HFFc6 (cell line): ENCODE measurements around the gene TGIF1. TPM values are rescaled to one million over a fixed set of nuclear protein-coding genes. Genes with fewer than 3 reads are reported as not detected.
"Not testable (repeated sequence)": the region's sequence is repeated elsewhere in the genome, so short reads cannot be mapped to it uniquely, and the experiment has no call there.

ENCODE experiments used
- DNase-seq: peaks from one replicate; pipeline ENCODE4 v3.0.0-alpha.2; 2018
- H3K27ac Mint-ChIP-seq: 2 replicates; pipeline ENCODE4 v1.8.0; 2020; ENCODE audit warnings: mild to moderate bottlenecking, mixed read lengths
- H3K27me3 Mint-ChIP-seq: 2 replicates; pipeline ENCODE4 v1.8.0; 2021; ENCODE audit warnings: mild to moderate bottlenecking, moderate library complexity, mixed read lengths; ENCODE audit not compliant: insufficient read depth
- H3K36me3 Mint-ChIP-seq: 2 replicates; pipeline ENCODE4 v1.8.0; 2021; ENCODE audit warnings: low read depth, mixed read lengths
- H3K4me1 Mint-ChIP-seq: 2 replicates; pipeline ENCODE4 v1.8.0; 2020; ENCODE audit warnings: low read depth, mixed read lengths
- H3K4me3 Mint-ChIP-seq: 2 replicates; pipeline ENCODE4 v1.8.0; 2020; ENCODE audit warnings: mild to moderate bottlenecking, moderate library complexity, mixed read lengths
- H3K9me3 Mint-ChIP-seq: 2 replicates; pipeline ENCODE4 v1.8.0; 2020; ENCODE audit warnings: mild to moderate bottlenecking, mixed read lengths
- total RNA-seq, 6 experiments: library from RNA; stranded (reverse); fragmentation: NEBNext Ultra II Directional; extraction: Animal tissue kit (Norgen Biotek cat#: 25700); gene quantifications; 2 replicates in 1 of 6; 3 replicates in 5 of 6; pipeline ENCODE4 v1.2.3, GENCODE V29; 2021
- TF ChIP-seq, protein P1 (sequence below): fragments of 200-600 bp; sonication (generic); IDR thresholded peaks from 2 replicates; pipeline ENCODE4 v1.5.0; 2021; ENCODE audit warnings: antibody characterized with exemption, mild to moderate bottlenecking

The TGIF1 gene
- total RNA-seq, 6 experiments from 2014 or later: 41.3 to 59.9 (median 55.8) TPM

DNA sequence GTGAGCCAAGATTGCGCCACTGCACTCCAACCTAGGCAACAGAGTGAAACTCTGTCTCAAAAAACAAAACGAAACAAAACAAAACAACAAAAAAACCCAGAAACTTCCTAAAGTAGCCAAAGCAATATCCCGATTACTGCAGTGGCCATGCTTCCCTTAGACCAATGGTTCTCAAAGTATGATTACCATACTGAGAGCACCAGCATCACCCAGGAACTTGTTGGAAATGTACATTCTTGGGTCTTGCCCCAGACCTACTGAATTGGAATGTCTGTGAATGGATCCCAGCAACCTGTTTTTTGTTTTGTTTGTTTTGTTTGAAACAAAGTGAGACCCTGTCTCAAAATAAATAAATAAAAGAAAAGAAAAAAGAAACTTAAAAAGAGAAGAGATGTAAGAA, 41.9 kb upstream of the TGIF1 start:
- H3K4me1 Mint-ChIP-seq: peaks cover 5% of the 10 kb centered on the region; the same call in 1 of the 2 replicates
- no peaks in the 10 kb centered on the region for H3K9me3 Mint-ChIP-seq
- no peak overlapping the region for H3K27ac Mint-ChIP-seq
- H3K4me3 Mint-ChIP-seq: no peak overlapping the region
- H3K27me3 Mint-ChIP-seq: peaks cover 30% of the 10 kb centered on the region
- TF ChIP-seq, protein P1, sequence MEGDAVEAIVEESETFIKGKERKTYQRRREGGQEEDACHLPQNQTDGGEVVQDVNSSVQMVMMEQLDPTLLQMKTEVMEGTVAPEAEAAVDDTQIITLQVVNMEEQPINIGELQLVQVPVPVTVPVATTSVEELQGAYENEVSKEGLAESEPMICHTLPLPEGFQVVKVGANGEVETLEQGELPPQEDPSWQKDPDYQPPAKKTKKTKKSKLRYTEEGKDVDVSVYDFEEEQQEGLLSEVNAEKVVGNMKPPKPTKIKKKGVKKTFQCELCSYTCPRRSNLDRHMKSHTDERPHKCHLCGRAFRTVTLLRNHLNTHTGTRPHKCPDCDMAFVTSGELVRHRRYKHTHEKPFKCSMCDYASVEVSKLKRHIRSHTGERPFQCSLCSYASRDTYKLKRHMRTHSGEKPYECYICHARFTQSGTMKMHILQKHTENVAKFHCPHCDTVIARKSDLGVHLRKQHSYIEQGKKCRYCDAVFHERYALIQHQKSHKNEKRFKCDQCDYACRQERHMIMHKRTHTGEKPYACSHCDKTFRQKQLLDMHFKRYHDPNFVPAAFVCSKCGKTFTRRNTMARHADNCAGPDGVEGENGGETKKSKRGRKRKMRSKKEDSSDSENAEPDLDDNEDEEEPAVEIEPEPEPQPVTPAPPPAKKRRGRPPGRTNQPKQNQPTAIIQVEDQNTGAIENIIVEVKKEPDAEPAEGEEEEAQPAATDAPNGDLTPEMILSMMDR: no peak
- H3K36me3 Mint-ChIP-seq: no peaks in the 10 kb centered on the region
- no peak for DNase-seq

DNA sequence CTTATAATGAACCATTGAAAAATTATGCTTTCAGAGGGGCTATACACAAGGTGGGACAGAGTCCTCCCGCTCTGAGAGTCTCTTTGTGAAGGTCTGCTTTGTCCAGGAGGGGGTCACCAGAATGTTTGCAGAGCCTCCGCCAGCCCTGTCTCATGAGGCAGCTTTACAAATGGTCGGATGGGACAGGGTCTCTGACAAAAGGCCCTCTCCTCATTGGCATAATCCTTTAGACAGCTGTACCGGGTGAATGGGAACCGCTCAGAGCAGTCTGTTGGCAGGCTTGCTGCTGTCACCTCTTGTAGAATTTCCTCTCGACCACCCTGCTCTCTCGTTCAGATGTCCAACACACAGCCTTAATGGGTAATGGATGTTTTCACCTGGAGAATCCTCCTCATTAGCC, 40.2 kb upstream of the TGIF1 start:
- Mint-ChIP-seq H3K4me3 (no peak overlapping the region), H3K9me3 (no peaks in the 10 kb centered on the region), H3K4me1 (peaks cover 5% of the 10 kb centered on the region; the same call in 1 of the 2 replicates), H3K36me3 (no peaks in the 10 kb centered on the region), H3K27ac (no peak overlapping the region), H3K27me3 (peaks cover 30% of the 10 kb centered on the region)
- TF ChIP-seq, protein P1: no peak
- DNase-seq: no peak

DNA sequence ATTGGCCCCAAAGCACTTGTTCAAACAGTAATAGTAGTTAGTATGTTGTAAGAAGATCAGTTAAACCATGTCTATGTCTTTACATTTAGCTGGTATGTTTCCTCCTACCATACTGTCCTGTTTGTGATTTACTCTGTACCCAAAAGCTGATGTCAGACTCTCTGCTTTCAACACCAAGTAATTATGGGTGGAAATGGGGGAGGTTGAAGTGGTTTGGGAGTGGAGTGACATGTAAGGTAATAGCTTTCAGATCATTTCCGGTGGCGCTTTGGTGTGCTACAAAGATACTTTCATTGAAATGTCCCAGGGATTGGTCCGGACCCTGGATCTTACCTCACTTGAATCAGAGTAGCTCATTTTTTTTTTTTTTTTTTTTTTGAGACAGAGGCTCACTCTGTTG, 39.7 kb upstream of the TGIF1 start:
- Mint-ChIP-seq H3K27ac (no peak overlapping the region), H3K27me3 (peaks cover 30% of the 10 kb centered on the region), H3K4me3 (no peak overlapping the region), H3K36me3 (no peaks in the 10 kb centered on the region), H3K4me1 (peaks cover 5% of the 10 kb centered on the region; the same call in 1 of the 2 replicates), H3K9me3 (no peaks in the 10 kb centered on the region)
- TF ChIP-seq, protein P1: no peak
- no peak for DNase-seq

DNA sequence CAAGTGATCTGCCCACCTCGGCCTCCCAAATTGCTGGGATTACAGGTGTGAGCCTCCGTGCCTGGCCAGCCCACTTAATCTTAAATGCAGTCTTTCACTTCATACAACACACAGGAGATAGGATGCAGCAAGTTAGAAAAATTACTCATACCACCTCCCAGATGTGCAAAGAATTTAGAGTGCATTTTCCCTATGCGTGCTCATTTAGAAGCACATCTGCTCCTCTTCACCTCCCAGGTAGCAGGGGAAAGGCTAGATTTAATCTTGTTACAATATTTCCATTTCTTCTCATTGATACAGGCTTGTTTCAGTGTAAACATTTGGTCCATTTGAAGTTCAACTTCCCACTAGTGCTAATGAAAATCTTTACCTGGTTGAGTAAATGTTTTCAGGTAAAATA, 39.1 kb upstream of the TGIF1 start:
- not testable (repeated sequence) for H3K4me3 Mint-ChIP-seq, H3K36me3 Mint-ChIP-seq, H3K4me1 Mint-ChIP-seq, H3K9me3 Mint-ChIP-seq, DNase-seq, H3K27ac Mint-ChIP-seq
- H3K27me3 Mint-ChIP-seq: peaks cover 27% of the 10 kb centered on the region

DNA sequence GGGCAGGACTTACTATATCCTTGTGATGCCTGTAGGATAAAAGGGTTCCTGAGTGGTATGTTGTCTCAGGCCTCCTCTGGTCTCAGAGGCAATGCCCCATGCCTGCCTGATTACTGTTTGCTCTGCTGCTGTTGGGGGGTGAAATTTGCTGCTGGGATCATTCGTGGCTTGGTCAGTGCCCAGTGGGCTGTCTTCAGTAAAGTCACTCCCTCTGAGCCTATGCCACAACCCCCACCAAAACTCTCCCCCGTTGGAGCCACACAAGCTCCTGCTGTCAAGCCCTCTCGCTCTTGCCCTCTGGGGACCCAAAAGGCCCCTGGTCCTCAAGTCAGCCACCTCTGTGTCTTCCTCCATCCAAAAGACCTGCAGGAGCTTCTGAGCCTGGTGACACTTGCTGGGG, 38.6 kb upstream of the TGIF1 start:
- no peak for DNase-seq
- Mint-ChIP-seq H3K9me3 (no peaks in the 10 kb centered on the region), H3K36me3 (no peaks in the 10 kb centered on the region), H3K4me3 (no peak overlapping the region), H3K27me3 (peaks cover 27% of the 10 kb centered on the region), H3K4me1 (peaks cover 5% of the 10 kb centered on the region; the same call in 1 of the 2 replicates), H3K27ac (no peak overlapping the region)
- TF ChIP-seq, protein P1: no peak

DNA sequence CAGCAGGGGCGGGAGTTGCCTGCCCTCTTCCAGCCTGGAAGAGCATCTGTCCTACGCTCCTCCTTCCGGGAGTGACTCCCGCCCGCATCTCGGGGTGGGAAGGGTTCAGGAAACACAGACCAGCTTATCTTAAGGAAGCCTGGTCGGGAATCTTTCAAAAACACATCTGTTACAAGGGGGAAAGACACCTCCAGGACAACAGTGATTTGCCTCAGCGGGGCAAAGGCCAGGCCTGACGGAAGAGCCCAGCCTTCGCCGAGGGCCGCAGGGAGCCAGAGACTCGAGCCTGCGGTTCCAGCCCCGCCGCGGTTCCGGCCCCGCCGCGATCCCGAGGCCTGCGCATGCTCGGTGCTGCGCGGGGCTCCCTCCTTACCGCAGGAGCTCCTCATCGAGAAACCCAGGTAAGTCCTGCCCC, 38.1 kb upstream of the TGIF1 start:
- TF ChIP-seq, protein P1: no peak
- DNase-seq: no peak
- Mint-ChIP-seq H3K27ac (no peak overlapping the region), H3K9me3 (no peaks in the 10 kb centered on the region), H3K4me3 (no peak overlapping the region), H3K36me3 (no peaks in the 10 kb centered on the region), H3K27me3 (peaks cover 27% of the 10 kb centered on the region), H3K4me1 (peaks cover 5% of the 10 kb centered on the region; the same call in 1 of the 2 replicates)

DNA sequence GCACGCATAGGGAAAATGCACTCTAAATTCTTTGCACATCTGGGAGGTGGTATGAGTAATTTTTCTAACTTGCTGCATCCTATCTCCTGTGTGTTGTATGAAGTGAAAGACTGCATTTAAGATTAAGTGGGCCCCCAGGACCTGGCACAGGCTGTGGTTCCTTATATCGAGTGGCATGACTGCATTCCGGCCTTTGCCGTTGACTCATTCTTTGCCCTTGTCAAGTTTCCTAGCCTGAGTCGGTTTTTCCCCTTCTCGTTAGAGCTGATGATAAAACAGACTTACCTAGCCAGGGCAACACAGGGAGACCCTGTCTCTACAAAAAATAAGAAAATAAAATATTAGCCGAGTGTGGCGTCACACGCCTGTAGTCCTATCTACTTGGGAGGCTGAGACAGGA, 37.4 kb upstream of the TGIF1 start:
- not testable (repeated sequence) for H3K9me3 Mint-ChIP-seq, DNase-seq, H3K27ac Mint-ChIP-seq, H3K36me3 Mint-ChIP-seq, H3K4me1 Mint-ChIP-seq, H3K4me3 Mint-ChIP-seq
- peaks cover 22% of the 10 kb centered on the region for H3K27me3 Mint-ChIP-seq
